NCI-H774 (cell line): ENCODE measurements around the gene MGAT4A.
"Not testable (repeated sequence)": the region's sequence is repeated elsewhere in the genome, so short reads cannot be mapped to it uniquely, and the experiment has no call there.

Source experiments
- DNase-seq: peaks from one replicate; lab custom pipeline; 2025; lab: John Stamatoyannopoulos, UW

The MGAT4A gene

GRCh38 chr2:98607104-98607503 is 123.8 kb downstream of the MGAT4A start:
- no peak for DNase-seq

- no peak for DNase-seq
Measured at GRCh38 chr2:98606431-98606830, 124.5 kb downstream of the MGAT4A start.

- no peak for DNase-seq
Measured at GRCh38 chr2:98605076-98605475, 125.9 kb downstream of the MGAT4A start.

- no peak for DNase-seq
Measured at GRCh38 chr2:98604547-98604946, 126.4 kb downstream of the MGAT4A start.

GRCh38 chr2:98601532-98602132 is 129.3 kb downstream of the MGAT4A start:
- DNase-seq, result no peak

GRCh38 chr2:98598781-98599428 is 132.0 kb downstream of the MGAT4A start:
- no peak for DNase-seq

- not testable (repeated sequence) for DNase-seq
Measured at GRCh38 chr2:98594665-98595064, 136.3 kb downstream of the MGAT4A start.

GRCh38 chr2:98592565-98592964 is 138.4 kb downstream of the MGAT4A start:
- no peak for DNase-seq

GRCh38 chr2:98589489-98589888 is 141.4 kb downstream of the MGAT4A start:
- no peak for DNase-seq

GRCh38 chr2:98588880-98589431 is 142.0 kb downstream of the MGAT4A start:
- no peak for DNase-seq

- no peak for DNase-seq
Measured at GRCh38 chr2:98586551-98587140, 144.3 kb downstream of the MGAT4A start.

GRCh38 chr2:98585386-98585785 is 145.5 kb downstream of the MGAT4A start:
- DNase-seq, result no peak

GRCh38 chr2:98583816-98584618 is 146.9 kb downstream of the MGAT4A start:
- peak; percentile 16 for DNase-seq

GRCh38 chr2:98583276-98583675 is 147.7 kb downstream of the MGAT4A start:
- DNase-seq, result no peak

- no peak for DNase-seq
Measured at GRCh38 chr2:98582523-98582922, 148.4 kb downstream of the MGAT4A start.

- DNase-seq, result no peak
Measured at GRCh38 chr2:98580656-98581284, 150.2 kb downstream of the MGAT4A start.

- no peak for DNase-seq
Measured at GRCh38 chr2:98579926-98580325, 151.0 kb downstream of the MGAT4A start.

- DNase-seq, result no peak
Measured at GRCh38 chr2:98578231-98578630, 152.7 kb downstream of the MGAT4A start.

- no peak for DNase-seq
Measured at GRCh38 chr2:98577313-98577712, 153.6 kb downstream of the MGAT4A start.

- DNase-seq, result no peak
Measured at GRCh38 chr2:98576666-98577312, 154.1 kb downstream of the MGAT4A start.

GRCh38 chr2:98573426-98573825 is 157.5 kb downstream of the MGAT4A start:
- DNase-seq, result no peak
